Dedifferentiated amniotic fluid mesenchymal stem cell (primary cell): Measurements from ENCODE around the gene TRABD2B.

ENCODE experiments used
- DNase-seq: peaks from one replicate; pipeline ENCODE4 v3.0.0-alpha.2; 2016; ENCODE audit errors: extremely low spot score

TRABD2B gene

DNA sequence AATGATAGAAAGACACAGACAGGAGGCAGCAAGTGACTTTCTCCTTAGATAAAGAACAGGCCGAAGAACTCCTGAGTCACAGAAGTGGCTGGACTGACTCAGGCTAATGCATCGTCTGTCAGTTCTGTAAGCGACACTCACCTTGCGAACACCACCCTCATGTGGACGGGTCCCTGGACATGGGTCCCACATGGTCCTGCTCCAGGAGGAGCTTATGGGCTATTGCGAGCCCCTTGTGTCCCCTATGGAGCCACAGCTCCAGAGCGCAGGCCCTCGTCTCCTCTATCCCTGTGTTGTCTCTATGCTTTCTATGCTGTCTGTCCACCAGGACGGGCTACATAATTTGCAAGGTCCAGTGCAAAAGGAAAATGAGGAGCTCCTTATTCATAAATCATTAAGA is 85.8 kb downstream of the TRABD2B start:
- DNase-seq: no peak

DNA sequence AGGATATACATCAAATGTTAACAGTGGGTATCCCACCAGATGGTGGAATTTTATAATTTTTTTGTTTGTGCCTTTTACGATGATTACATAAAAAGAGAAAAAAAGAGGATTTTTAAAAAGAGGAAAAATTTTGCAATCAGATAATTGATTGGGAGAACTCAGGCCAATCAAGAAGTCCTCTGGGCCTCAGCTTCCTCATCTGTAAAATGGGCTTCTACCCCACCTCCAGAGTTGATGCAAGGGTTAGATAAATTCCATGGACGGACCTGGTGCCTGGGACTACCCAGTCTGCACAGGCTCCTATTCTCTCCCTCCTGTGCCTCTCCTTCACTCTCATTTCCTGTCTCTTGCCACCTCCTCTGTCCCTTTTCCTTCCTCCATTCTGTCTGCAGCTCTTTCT is 88.9 kb downstream of the TRABD2B start:
- no peak for DNase-seq

DNA sequence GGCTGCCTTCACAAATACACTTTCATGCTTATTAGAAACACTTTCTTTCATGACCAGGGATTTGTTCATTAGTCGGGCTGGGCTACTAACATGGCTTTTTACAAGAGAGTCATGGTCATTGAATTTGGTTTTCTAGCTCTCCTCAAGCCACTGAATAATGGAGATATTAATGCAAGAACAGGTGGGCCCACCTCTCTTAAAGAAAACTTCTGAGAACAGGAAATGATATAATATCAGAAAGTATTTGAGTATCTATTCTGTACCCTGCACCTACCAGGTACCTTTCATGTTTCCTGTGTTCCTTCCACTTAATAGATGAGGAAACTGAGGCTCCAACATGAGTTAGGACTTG is 90.0 kb downstream of the TRABD2B start:
- DNase-seq: no peak

DNA sequence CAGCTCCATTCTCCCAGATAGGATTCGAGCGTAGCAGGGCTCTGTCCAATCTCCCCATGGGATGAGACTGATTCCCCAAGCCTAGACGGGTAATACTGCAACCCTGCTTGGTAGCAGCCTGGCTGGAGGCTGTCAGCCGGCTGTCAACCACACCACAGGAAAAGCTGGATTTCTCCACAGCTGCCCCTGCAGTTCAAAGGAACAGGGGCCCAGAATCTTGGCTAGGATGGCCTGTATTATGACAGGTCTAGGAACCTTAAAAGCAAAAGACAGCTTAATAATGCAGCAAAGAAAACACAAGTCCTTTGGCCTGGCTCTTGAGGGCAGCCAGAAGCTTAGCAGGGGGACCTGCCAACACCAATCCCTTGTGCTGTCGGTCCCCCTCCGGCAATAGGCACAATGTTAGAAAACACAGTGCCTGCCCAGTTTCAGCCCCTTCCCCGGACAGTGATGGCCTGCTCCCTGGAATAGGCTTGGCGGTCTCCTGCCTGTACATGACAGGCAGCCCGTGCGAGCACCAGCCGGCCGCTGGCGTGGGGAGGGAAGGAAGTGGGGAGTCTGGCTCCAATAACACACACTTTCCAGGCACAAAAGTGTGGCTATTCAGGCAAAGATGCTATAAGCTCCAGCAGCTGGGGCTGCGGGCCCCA is 90.5 kb downstream of the TRABD2B start:
- DNase-seq: no peak

DNA sequence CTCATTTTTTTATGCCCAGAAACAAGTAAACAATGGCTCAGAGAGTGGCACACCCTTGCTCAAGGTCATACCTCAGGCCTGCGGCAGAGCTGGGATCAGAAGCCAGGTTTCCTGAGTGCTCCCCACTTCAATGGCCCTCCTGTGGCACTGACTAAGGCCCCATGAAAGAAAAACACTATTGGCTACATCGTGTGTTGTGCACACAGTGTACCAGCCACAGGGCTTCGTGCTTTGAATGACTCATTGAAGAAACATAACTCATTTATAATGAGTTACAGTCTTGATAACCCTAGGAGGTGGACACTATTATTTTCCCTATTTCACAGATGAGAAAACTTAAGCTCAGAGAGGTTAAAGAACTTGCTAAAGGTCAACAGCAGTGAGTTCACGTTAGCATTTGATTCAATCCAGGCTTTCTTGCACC is 91.2 kb downstream of the TRABD2B start:
- DNase-seq: no peak

DNA sequence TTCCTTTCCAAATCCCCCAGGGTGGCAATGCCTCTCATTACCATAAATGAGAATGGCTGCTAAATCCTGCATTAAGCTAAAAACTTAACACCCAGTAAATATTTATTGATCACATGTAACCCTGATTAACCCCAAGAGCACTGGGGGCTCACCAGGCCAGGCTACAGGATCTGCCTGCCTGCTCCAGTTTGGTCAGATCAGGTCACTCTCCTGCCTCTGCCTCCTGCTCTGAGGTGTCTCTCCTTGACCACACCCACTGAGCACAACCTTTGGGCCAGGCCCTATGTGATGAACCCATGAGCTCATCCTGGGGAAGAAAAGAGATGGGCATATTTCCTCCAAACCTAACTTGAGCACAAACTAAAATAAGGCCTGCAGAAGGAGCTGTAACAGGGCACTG is 93.5 kb downstream of the TRABD2B start:
- no peak for DNase-seq

DNA sequence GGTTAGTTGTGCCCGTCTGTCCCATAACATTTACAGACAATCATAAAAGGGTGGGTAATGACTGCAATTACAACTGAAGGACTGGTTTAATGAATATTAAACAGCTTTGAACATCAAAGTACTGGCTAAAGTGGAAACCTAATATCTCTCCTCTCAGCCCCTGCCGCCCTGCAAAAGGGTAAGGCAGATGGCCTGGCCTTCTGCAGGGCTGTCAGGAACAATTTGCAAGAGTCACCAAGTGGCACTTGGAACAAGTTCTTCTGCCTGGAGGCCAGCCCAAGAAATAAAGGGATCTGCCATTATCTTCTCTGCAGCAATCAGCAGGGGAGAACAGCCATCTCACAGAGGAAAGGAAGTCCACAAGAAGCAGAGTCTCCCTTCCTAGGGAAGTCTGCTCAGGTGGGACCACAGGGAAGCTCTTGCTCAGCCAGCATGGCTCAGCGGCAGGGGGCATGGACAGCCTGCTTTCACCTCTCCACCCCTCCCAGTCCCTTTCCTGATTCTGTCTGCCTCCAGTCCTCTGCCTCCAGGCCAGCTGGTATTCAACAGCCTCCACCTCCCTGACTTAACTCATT is 96.1 kb downstream of the TRABD2B start:
- no peak for DNase-seq

DNA sequence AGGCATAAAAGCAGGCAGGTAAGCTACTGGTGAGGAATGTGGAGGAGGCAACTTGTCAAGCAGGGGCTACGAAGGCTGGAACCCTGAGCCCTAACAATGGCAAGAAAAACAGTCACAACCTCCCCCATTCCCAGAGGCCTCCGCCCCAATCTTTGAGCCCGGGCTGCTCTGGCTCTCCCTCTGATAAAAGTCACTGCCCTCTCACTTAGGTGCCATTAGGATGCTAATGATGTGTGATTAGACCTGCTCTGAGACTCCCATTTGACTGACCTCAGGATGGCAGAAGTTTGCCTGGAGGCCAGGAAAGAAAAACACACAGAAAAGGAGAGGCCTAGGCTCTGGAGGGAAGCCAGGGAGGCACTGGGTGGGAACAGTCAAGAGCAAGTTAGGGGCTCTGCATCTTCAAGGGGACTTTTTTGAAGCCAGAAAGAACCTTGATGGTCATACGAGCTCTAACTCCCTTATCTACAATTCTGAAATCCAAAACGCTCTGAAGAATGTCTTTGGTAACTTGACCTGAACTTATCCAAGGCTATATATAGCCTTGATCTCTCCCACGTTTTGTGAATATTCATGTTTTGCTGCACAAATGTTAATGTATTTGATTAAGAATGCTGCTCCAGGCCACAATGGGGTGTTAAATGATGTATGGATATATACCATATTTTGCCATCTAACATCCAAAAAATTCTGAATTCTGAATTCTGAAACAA is 98.9 kb downstream of the TRABD2B start:
- no peak for DNase-seq

DNA sequence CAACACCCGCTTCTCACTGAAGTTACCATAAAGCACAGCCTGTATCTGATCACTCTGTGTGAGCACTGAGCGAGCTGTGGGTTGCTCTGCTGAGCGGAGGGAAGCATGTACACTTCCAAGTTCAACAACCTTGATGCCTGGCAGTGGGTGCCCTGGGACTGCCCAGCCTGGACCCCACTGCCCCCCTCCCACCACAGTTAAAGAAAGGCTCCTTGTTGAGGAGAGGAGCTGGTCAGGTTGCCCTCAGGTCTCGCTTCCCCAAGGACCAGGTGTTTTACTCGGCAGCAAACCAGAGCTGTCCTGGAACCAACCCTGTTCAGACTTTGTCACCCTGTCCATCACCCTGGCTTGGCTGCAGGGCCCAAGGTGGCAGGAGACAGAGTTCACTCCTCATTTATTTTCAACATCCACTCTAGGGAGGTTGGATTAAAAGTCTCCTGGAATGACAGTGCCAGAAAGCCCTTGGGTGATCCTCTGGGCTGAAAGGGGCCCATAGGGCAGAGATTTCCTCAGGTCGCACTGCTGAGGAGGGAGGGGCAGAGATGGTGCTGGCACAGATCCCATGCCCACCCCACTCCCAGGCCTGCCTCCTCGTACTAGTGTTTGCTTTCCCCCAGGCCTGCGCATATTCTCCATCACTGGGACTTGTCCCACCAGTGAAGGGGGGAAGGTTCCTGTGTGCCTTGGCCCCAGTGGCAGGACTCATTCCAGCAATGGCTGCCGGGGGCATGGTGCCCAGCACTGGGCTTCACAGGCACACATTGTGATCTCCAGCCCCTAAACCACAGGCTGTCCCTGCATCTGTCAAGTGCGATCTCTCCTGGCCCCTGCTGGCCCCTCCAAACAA is 101.7 kb downstream of the TRABD2B start:
- no peak for DNase-seq

DNA sequence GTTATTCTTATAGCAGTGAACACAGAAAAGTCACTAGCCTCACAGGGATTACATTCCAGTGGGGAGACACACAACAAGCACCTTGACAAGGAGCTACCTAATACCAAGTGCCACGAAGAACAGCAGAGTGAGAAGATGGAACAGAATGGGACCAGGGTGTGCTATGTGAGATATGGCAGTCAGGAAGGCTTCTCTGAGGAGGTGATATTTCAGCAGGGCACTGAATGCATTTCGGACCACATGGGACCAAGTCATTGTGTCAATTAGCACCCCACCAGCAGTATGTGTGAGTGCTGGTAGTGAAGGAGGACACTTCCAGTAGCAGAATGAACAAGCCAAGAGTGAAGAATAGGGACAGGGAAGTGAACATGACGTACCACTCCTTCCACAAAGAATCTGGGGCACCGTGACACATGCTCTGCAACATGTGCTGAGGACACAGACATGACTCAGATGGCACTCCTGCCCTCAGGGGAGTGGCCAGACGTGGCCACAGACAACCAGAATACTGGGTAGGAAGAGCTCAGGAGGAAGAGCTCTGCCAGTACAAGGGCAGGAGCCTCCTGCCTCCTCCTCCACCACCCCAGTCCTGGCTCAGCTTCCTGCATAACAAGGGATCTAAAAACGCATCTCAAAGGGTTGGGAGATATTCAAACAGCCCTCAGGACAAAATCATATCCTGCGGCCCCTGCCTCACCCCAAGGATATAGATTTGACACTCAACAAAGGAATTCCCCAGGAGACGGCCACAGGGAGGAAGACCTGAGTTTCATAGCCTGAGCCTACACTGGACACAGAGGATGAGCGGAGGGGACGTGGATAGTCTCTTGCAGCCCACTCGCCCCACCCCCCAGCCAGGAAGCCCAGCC is 102.5 kb downstream of the TRABD2B start:
- no peak for DNase-seq

DNA sequence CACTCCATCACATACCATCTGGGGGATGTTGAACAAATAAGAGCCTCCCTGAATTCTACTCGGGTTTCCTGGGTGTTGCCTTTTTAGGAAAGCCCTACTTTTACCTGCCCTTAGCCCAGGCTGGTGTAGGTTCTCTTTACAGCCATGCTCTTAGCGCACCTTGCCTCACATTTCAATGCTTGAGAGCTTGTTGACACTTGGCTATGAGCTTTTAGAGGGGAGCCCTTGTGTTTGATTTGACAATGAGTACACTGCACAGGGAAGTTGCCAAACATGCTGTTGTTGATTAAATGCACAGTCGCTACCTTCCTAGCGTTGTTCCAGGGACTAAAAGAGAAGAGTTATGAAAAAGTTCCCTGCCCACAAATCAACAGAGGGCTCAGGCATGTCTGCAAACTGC is 103.8 kb downstream of the TRABD2B start:
- no peak for DNase-seq

DNA sequence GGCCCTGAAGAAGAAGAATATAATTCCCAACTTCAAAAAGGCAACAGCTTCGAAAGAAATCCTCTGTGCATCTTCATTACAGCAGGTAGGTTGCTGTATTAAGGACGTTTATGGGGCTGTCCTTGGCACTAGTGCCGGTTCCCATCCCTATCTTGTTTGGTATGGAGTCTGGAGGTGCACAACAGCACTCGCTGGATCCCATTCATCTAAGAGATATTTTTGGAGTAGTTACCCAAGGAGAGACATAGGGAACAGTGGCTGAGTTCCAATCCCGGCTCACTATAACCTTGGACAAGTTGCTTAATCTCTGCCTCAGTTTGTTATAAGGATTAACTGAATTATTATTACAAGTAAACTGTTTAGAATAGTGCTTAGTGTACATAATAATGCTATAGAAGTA is 106.4 kb downstream of the TRABD2B start:
- DNase-seq: no peak

DNA sequence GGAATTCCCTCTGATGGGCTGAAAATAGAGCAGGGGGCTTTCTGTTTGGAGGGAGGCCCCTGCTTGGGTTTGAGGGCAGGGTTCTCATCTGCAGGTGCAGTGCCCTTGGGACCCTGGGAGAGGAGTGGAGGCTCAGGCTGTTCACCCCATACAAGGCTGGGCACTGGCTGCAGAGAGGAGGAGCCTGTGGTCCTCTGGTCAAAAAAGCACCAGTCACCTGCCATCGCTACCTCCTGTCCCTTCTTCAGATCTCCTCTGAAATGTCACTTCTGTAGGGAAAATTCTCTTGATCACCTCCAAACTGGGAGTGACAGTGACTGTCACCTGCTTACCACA is 108.9 kb downstream of the TRABD2B start:
- DNase-seq: no peak

DNA sequence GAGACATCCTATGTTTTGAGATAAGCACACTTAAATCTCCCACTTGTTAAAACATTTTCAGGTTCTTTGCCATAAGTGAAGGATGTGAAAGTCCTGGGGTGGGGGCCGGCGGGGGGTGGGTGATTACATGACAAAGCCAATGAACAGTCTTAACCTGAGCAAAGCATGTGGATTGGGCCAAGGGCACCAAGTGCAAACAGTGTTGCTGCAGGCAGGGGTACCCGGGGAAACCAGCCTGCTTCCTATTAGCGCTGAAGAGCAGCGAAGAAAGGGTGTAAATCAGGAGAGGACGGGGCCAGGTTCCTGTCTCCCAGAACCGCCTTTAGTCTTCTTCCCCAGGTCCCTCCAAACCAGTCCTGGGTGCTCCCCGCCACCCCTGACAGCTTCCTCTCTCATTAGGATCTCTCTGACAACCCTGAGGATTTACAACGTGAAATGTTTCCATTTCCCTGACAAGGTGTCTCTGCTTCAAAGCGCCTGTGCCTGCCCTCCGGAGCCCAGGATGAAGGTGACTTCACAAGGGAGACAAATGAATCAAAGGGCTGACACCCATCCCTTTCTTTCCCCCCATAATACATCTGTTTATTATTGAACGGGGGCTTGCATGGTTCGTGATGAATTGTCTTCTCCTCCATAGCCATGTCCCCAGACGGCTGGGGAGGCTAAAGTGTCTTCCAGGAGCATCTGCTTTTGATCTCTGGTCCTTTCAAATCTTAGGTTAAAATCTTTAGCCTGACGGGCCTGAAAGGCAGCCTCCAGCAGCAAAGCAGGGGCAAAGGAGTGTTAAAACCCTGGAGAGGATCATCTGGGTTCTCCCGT is 109.5 kb downstream of the TRABD2B start:
- no peak for DNase-seq

DNA sequence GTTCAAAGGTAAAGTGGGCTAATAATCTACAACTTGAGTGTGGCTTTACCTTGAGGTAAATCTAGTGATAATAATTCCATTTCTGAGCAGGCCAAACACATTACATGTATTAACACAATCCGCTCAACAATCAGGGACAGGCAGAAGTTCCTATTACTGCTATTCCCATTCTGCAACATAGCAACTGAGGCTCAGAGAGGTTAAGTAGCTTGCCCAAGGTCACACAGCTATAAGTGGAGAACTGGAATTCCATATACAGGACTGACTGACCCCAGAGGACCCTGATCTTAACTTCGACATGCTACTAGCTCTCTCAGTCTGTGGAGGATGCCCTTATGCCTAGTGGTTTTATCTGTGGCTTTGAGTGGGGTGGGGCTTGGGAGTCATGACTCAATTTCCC is 110.1 kb downstream of the TRABD2B start:
- DNase-seq: no peak

DNA sequence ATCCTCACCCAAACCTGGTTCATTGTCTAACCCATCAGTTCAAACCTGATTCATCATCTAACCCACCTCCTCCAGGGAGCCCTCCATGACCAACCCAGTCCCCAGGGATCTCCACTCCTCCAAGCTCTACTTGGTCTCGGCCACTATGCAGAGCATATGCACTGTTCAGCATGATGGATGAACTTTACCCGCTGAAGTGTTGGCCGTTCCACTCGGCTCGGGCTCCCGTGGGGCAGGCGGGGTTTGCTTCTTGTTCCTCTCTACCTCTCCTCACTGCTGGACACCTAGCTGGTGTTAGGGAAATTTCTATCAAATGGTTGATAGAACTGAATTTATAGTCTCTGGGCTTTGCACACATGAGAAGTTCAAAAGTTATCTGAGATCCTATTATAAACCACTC is 111.0 kb downstream of the TRABD2B start:
- no peak for DNase-seq

DNA sequence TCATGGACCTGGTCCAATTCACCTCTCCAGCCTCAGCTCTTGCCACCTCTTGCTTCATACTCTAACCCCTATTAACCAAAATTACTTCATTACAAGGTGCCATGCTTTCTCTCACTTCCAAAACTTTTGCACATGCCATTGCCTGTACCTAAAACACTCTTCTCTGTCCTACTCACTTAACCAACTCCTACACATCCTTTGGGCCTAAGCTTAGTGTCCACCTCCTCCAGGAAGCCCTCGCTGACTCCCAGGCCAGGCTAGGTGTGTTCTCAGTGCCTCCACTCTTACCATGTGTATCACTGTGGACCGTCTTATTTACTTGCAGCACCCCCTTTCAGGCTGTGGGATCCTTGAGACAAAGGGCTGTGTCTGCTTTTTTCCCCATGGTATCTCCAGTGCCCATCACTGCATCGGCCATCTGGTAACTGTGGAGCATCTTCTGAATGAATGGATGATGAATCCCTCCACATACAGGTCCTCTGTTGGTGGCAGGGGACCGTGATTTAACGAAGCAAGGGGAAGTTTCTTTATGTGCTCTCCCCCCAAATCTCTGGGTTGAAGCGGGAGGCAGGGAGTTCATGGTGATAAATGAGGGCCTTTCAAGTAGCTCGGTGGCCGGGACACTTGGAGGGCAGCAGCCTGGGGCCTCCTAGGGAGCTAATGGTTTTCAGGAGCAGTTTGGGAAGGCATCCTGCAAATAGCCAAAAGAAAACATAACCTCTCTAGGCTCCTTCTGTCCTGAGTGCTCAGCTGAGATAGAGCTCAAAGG is 111.9 kb downstream of the TRABD2B start:
- DNase-seq: no peak

DNA sequence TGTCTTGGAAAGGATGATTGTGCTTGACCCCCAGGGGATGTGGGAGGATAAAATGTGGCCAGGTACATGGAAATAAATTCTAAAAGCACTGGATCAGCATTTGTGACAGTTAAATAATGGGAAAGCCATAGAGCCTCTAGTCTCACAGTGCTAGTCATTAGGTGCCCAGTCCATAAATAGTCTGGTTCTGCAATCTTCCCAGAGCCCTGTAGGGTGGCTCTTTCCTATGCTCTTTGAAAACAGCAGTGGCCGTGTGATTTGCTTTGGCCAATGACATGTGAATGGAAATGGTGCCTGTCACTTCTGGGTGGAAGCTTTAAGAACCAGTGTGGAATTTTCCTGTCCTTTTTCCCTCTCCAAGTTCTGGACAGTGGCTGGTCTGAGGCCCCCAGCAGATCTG is 113.2 kb downstream of the TRABD2B start:
- DNase-seq: no peak

DNA sequence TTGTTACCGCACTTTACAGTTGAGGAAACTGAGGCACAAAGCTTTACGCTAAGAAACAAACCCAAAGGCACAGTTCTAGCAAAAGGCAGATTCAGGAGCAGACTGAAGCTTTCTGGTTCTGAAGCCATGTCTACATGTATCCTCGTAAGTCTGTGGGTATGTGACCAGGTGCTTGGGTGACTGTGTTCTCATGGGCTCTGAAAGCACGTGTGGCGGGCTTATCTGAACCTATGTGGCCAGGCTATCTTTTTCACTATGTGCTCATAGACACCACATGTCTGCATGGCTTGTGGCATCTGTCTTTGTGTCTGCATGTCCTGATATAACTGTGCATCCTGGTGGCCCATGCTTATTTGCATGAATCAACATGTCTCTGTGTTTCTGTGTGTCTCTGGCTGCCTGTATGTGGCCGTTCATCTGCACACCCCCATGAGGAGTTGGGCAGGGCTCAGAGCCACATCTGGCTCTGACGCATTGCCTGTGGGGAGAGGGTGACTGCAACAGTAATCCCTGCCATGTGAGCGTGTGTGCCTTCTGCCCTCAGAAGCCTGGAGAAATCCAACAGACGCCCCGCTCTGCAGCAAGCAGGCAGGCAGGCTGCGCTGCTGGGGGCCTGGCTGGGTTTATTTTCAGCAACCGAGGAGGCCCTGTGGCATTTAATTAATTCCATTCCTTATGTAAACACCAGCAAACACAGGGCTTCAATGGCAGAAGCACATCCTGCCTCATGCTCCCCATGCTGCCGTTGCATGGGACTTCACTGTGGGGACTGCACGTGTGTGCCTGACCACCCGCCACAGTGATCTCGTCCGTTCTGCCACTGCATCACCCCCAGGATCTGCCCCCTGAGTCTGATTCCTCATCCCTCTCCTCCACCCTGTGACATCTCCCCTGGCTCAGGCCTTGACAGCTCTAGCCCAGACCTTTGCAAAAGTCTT is 115.4 kb downstream of the TRABD2B start:
- DNase-seq: no peak
